ENCODE data around the gene NAT14. TPM values are rescaled to one million over a fixed set of nuclear protein-coding genes. Genes with fewer than 3 reads are reported as not detected.

NAT14 gene
- total and polyA plus RNA-seq, 2 donors (not counting 3 experiments of a cell fraction or from before 2014, with no cell fraction given), result 39.1 to 44.7 TPM

GRCh38 chr19:55467236-55468053 lies 17.5 kb upstream of the NAT14 start:
- TF ChIP-seq GATA2 (IDR thresholded peaks at IDR 0.05; ENCODE audit: insufficient read depth, insufficient read length, low read depth, low read length), result no peak
- TF ChIP-seq JUN (IDR thresholded peaks at IDR 0.05; ENCODE audit: borderline replicate concordance, insufficient read depth, insufficient read length, low read depth), result no peak
- TF ChIP-seq MYC (IDR thresholded peaks at IDR 0.05; ENCODE audit: low read depth, low read length), result no peak
- no peak for TF ChIP-seq MAX (IDR thresholded peaks at IDR 0.05; ENCODE audit: insufficient read depth, insufficient read length)
- no peak for TF ChIP-seq POLR2A (IDR thresholded peaks at IDR 0.05; ENCODE audit: low read depth, low read length)
- TF ChIP-seq CTCF (IDR thresholded peaks at IDR 0.05; ENCODE audit: extremely low read depth in 1 of 2, insufficient read depth in 1 of 2, low read depth in 1 of 2, low read length in 2 of 2), result peak; percentile 97 to 99
- no peak for TF ChIP-seq POLR2AphosphoS5 (IDR thresholded peaks at IDR 0.05; ENCODE audit: insufficient read depth, low read depth, low read length)
- Histone ChIP-seq H3K4me3 (replicated peaks in 1 of 3; ENCODE audit: insufficient read depth in 1 of 3, low read depth in 1 of 3, low read length in 3 of 3) (no peak overlapping the region), H3K9me3 (replicated peaks; ENCODE audit: control insufficient read depth, insufficient read depth, low read length) (no peaks in the 10 kb centered on the region), H2AFZ (ENCODE audit: low read depth, low read length) (peak overlapping the region; percentile 51), H3K36me3 (ENCODE audit: control insufficient read depth in 2 of 2, extremely low read depth in 1 of 2, insufficient read depth in 2 of 2, low read length in 2 of 2) (no peaks in the 10 kb centered on the region), H3K9ac (replicated peaks; ENCODE audit: extremely low read depth, insufficient read depth, low read length) (no peak overlapping the region), H3K4me1 (ENCODE audit: control insufficient read depth, extremely low read depth, insufficient read depth, low read length) (no peaks in the 10 kb centered on the region), H4K20me1 (replicated peaks; ENCODE audit: control insufficient read depth, extremely low read depth, insufficient read depth, low read length) (no peaks in the 10 kb centered on the region), H3K79me2 (ENCODE audit: control insufficient read depth, insufficient read depth, low read length) (no peaks in the 10 kb centered on the region), H3K27me3 (ENCODE audit: control insufficient read depth in 2 of 2, insufficient read depth in 2 of 2, low read length in 2 of 2) (no peaks in the 10 kb centered on the region), H3K4me2 (ENCODE audit: insufficient read depth, low read length) (no peak overlapping the region), H3K9me1 (replicated peaks; ENCODE audit: control insufficient read depth, extremely low read depth, insufficient read depth, low read length) (no peaks in the 10 kb centered on the region), H3K27ac (ENCODE audit: insufficient read depth, low read depth, low read length) (no peak overlapping the region)
- BruUV-seq (replicated peaks), result no TSS peak
- DNase-seq (ENCODE audit: low read depth, low spot score), result peak; percentile 38
- FAIRE-seq, result peak; percentile 70
- ChIA-PET POLR2A (interaction anchor here (0.6 to 1.5 kb wide), 2 partner anchors 37 to 140 kb away, joined by 4 to 7 read pairs; no protein-coding TSS in a partner anchor), CTCF (interaction anchor here (0.5 to 5.1 kb wide), 46 partner anchors 8 to 350 kb away, joined by 3 to 298 read pairs (median 4); partner anchors contain the start of genes DNAAF3, FIZ1, HSPBP1 and KMT5C)
- dilution Hi-C loops (cut with MboI; ENCODE audit: extremely low pct_ligation_motif_present, low sequenced_read_pairs) (no loop called here), intact Hi-C loops (cut with micrococcal nuclease) (loop anchor here (1.0 to 2.0 kb wide), 2 partner anchors 19 to 37 kb away; no protein-coding TSS in a partner anchor)
